HG02798 (cell line): Measurements from ENCODE around the gene SHQ1.
"Not testable (repeated sequence)": the region's sequence is repeated elsewhere in the genome, so short reads cannot be mapped to it uniquely, and the experiment has no call there.

Experiments
- ATAC-seq: cut with Tn5 transposase; IDR thresholded peaks from one replicate; pipeline ENCODE4 v1.9.1; 2021; ENCODE audit warnings: mild to moderate bottlenecking; ENCODE audit not compliant: unreplicated experiment, poor library complexity

Gene SHQ1

GRCh38 chr3:72804361-72804760 lies 43.9 kb downstream of the SHQ1 start:
- no peak for ATAC-seq

GRCh38 chr3:72803573-72803972 lies 44.7 kb downstream of the SHQ1 start:
- ATAC-seq, result no peak

GRCh38 chr3:72802001-72802400 lies 46.2 kb downstream of the SHQ1 start:
- no peak for ATAC-seq

- ATAC-seq, result peak; percentile 44
Observed at GRCh38 chr3:72800869-72801268, 47.4 kb downstream of the SHQ1 start.

GRCh38 chr3:72798552-72799195 lies 49.6 kb downstream of the SHQ1 start:
- ATAC-seq, result no peak

- no peak for ATAC-seq
Observed at GRCh38 chr3:72797773-72798543, 50.3 kb downstream of the SHQ1 start.

- ATAC-seq, result no peak
Observed at GRCh38 chr3:72794079-72794478, 54.2 kb downstream of the SHQ1 start.

- ATAC-seq, result no peak
Observed at GRCh38 chr3:72791161-72791560, 57.1 kb downstream of the SHQ1 start.

GRCh38 chr3:72789786-72790185 lies 58.5 kb downstream of the SHQ1 start:
- ATAC-seq, result no peak

- not testable (repeated sequence) for ATAC-seq
Observed at GRCh38 chr3:72788232-72788631, 60.0 kb downstream of the SHQ1 start.

- no peak for ATAC-seq
Observed at GRCh38 chr3:72786668-72787067, 61.6 kb downstream of the SHQ1 start.

GRCh38 chr3:72784226-72784625 lies 64.0 kb downstream of the SHQ1 start:
- no peak for ATAC-seq

GRCh38 chr3:72782521-72782920 lies 65.7 kb downstream of the SHQ1 start:
- ATAC-seq, result no peak

GRCh38 chr3:72769758-72770540 lies 78.3 kb downstream of the SHQ1 start:
- no peak for ATAC-seq

- ATAC-seq, result no peak
Observed at GRCh38 chr3:72768936-72769335, 79.3 kb downstream of the SHQ1 start.

GRCh38 chr3:72768481-72768880 lies 79.8 kb downstream of the SHQ1 start:
- ATAC-seq, result no peak

GRCh38 chr3:72768006-72768441 lies 80.2 kb downstream of the SHQ1 start:
- ATAC-seq, result no peak

- no peak for ATAC-seq
Observed at GRCh38 chr3:72766866-72767265, 81.4 kb downstream of the SHQ1 start.

GRCh38 chr3:72763751-72764440 lies 84.3 kb downstream of the SHQ1 start:
- no peak for ATAC-seq

GRCh38 chr3:72761410-72761809 lies 86.8 kb downstream of the SHQ1 start:
- no peak for ATAC-seq

- ATAC-seq, result no peak
Observed at GRCh38 chr3:72760225-72760624, 88.0 kb downstream of the SHQ1 start.
